ENCODE results near the gene ERICH6B.

- TF ChIP-seq POLR2AphosphoS5 (IDR thresholded peaks at IDR 0.05; ENCODE audit: borderline replicate concordance, low read depth, low read length), result no peak
- TF ChIP-seq EZH2 (IDR thresholded peaks at IDR 0.05), result no peak
Measured at GRCh38 chr13:45575146-45575829, 40.3 kb downstream of the ERICH6B start.
